GM10266 (cell line): ENCODE data around the gene GNAI3.

Experiments used
- DNase-seq: peaks from one replicate; pipeline ENCODE4 v3.0.0; 2012; ENCODE audit errors: extremely low spot score
- TF ChIP-seq, protein P1 (sequence below): IDR thresholded peaks from 2 replicates; pipeline ENCODE4 v1.5.1; 2012; ENCODE audit warnings: mild to moderate bottlenecking, low read depth; ENCODE audit not compliant: control insufficient read depth, insufficient read depth; ENCODE audit errors: missing control alignments

Gene GNAI3

DNA sequence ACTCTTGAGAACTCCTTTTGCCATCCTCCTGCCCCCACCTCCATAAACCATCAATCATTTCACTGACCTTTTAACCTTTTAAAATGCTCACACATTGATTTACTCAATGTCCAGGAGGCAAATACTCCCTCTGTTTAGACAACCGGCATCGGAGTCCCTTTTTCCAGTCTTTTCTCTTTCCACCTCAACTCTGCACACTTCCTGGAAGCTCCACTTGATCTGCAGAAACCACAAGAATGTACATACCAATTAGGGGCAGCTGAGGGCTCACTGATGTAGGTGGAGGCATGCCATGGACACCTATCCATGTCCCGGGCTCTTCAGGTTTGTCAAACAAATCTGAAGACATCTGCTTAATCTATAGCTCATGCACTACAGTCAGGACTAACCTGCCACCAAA is 33.6 kb upstream of the GNAI3 start:
- no peak for DNase-seq
- TF ChIP-seq, protein P1, sequence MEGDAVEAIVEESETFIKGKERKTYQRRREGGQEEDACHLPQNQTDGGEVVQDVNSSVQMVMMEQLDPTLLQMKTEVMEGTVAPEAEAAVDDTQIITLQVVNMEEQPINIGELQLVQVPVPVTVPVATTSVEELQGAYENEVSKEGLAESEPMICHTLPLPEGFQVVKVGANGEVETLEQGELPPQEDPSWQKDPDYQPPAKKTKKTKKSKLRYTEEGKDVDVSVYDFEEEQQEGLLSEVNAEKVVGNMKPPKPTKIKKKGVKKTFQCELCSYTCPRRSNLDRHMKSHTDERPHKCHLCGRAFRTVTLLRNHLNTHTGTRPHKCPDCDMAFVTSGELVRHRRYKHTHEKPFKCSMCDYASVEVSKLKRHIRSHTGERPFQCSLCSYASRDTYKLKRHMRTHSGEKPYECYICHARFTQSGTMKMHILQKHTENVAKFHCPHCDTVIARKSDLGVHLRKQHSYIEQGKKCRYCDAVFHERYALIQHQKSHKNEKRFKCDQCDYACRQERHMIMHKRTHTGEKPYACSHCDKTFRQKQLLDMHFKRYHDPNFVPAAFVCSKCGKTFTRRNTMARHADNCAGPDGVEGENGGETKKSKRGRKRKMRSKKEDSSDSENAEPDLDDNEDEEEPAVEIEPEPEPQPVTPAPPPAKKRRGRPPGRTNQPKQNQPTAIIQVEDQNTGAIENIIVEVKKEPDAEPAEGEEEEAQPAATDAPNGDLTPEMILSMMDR, result no peak

DNA sequence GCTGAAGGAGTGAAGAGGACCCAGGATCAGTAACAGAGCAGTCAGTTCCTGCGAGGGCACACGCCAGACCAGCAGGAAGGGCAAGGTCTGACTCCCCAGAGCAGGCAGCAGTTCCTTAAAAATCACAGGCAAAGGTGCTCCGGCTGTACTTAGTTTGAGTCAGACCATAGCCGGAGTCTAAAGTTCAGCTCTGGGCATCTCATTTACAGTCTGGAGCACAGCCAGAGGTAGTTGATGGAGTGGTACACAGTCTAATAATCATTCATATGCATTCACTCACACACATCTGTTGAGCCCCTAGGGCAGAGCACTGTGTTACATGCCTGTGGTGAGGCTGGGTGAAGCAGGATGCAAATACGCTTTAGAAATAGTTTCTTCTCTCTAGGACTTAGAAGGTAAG is 31.5 kb upstream of the GNAI3 start:
- no peak for DNase-seq
- TF ChIP-seq, protein P1, result no peak

DNA sequence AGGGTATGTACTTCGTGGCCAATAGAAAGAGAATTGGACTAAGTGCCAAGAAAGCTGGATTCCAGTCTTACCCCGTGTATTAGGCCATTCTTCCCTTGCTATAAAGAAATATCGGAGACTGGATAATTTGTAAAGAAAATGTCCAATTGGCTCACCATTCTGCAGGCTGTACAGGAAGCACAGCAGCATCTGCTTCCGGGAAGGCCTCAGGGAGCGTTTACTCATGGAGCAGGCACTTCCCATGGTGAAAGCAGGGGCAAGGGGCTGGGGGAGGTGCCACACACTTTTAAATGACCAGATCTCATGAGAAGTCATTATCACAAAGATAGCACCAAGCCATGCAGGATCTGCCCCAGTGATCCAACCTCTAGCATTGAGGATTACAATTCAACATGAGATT is 31.1 kb upstream of the GNAI3 start:
- DNase-seq, result no peak
- TF ChIP-seq, protein P1, result no peak

DNA sequence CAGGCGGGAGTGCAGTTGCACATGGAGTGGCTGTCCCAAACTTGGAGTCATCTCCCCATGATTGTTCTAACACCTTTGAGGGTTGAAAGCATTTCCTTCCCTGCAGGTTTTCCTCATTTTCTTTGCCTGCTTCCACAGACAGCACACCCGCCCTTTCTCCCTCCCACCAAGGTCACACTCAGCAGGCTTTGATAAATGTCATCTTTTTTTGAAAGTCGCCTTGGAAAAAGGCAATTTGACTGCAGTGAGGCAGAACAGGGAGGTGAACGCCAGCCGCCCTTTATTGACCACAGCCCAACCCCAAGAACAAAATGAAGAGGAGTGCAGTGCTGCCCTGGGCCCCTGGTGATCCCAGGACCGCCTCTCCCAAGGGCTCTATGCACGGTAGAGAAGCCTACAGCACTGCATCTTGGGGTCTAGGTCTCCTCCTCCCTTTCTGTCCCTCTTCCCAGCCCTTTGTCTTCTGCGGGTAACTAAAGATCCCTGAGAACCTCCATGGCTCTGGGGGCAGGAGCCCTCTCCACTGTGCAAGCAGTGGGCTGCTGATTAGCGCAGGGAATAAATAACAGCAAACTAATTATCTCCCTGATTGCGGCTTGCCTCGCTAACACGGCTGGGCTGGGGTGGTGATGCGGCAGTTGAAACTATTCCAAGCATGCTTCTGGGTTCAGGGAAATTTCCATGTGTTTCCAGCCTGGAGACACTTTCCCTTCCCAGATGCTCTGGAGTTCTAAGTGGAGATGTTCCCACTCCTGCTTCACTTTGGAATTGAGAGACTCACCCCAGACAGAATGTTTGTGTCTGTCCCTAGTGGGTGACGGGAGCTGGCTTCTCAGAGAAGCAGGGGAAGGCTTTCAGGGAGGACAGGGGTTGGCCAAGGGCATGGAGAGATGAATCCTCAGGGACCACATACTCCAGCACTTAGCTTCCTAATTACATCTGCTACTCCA is 27.1 kb upstream of the GNAI3 start:
- no peak for DNase-seq
- TF ChIP-seq, protein P1, result no peak

DNA sequence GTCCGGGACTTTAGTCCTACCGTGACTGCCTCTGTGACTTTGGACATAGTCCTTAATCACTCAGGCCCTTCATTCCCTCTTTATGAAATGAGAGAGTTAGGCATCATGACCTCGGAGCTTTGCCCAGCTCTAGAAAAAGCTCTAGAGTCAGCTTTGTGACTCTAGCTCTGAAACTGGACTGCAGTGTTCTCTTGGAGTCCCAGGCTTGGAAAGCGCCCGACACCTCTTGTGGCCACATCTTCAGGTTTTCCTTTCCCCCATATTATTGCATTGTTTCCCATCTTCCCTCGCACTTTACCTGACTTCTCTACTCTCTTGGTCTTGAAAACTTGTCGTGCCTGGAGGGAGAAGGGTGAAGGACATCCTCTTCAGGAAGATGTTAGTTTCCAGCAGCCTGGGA is 26.4 kb upstream of the GNAI3 start:
- TF ChIP-seq, protein P1, result no peak
- no peak for DNase-seq

DNA sequence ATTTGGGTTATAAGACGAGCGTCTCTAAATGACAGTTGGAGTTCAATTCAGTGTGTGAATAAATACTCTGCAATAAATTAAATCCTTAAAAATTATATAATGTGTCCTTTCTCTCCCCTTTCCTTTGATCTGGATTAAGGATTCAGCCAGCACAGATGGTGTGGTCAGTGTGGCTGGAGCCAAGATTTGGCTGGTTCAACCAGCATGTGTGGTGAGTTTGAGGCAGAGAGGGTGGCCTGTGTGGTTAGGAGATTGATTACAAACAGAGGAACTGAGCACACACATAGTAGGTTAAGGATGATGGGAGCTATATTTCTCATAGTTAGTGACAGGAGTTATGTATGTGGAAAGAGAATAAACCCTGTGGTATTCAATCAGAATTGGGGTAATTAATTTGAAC is 24.7 kb upstream of the GNAI3 start:
- no peak for DNase-seq
- TF ChIP-seq, protein P1, result no peak

DNA sequence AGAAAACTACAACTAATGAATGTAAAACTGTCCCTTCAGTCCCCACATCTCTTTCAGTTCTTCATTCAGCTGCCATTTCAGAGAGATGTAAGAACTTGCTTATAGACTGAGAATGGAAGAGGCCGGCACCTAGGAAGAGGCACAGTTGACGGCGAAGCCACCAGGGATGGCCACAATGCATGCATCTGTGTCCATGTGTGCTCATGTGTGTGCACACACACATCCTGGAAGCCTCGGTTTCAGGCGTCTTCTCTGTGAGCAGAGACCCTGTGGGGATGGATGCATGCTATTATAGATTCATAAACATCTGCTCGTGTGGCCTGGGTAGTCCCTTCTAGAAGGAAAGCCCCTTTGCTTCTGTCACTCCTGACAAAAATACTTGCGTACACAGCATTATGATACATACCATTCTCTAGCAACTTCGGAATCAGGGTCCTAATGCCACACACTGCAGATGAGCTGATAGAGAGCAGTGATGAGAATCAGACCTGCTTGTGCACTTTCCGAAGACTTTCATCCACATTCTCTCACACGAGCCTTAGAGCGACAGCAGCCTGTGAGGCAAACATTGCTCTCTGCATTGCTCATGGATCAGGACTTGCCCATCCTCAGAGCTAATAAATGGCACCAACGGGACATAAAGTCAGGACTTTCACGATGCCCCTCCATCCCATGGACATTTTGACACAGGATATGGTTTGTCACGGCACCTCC is 21.2 kb upstream of the GNAI3 start:
- TF ChIP-seq, protein P1, result no peak
- DNase-seq, result peak; percentile 74
